ENCODE data around the gene ITGA2B.
"Not testable (repeated sequence)": the region's sequence is repeated elsewhere in the genome, so short reads cannot be mapped to it uniquely, and the experiment has no call there.

ITGA2B gene

GRCh38 chr17:44390250-44390870 is 911 bp upstream of the ITGA2B start:
- no peak for FAIRE-seq

DNA sequence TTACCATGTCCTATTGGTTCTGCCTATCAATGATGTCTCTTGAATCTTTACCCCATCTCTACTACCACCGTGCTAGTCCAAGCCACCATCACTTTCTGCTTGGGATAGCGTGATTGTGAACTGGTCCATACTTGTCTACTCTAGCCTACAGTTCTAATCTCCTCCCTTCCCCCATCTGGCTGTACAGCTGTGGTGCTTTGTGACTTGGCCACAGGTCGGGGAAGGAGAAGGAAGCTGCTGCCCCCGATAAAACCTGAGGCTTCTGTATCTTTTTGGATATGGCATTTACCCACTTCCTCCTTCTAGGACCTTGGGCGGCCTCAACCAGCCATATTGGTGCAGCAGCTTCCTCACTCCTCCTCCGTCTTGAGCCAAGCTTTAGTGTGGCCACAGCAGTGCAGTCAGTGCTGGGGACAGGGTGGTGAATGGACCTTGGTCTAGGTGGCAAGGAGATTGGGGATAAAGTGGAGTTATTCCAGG is 314 bp upstream of the ITGA2B start:
- no peak for FAIRE-seq

- no peak for FAIRE-seq
These were observed 1.6 kb downstream of the ITGA2B start for GRCh38 chr17:44387804-44388203.

DNA sequence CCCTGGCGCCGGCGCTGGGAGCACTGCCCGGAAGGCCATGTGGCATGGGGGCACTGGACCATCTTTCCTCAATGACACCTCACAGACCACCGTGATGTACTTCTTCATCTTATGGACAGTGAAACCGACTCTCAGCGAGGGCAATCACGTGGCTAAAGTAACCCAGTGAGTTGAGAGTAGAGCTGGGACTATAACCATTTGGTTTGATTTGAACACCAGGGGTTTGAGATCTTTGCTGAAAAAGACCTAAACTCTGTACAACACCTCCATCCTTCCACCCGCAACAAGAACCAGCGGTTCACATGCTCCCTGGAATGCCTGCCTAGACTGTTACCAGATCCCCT is 3.3 kb downstream of the ITGA2B start:
- FAIRE-seq, result no peak

- no peak for FAIRE-seq
These were observed 3.9 kb downstream of the ITGA2B start for GRCh38 chr17:44385287-44386181.

- FAIRE-seq, result no peak
These were observed 4.6 kb downstream of the ITGA2B start for GRCh38 chr17:44384823-44385286.

- FAIRE-seq, result no peak
These were observed 5.1 kb downstream of the ITGA2B start for GRCh38 chr17:44384281-44384822.

GRCh38 chr17:44383861-44384260 is 5.6 kb downstream of the ITGA2B start:
- FAIRE-seq, result no peak

GRCh38 chr17:44383363-44383762 is 6.1 kb downstream of the ITGA2B start:
- no peak for FAIRE-seq

DNA sequence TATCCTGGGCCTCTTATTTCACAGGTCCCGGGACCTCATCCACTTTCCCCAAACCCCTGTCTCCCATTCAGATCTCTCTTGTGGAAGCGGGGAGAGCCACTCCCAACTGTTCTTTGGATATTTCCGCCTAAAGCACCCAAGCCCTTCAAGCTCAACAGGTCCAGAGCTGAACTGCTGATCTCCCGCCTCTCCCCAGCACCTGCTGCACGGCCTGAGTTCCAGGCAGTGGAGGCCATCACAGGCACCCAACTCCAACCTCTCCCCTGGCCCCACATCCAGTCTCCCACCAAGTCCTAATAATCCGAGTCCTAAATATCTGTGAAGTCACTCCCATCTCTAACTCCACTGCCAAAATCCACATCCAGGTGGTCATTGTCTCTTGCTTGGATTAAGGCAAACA is 6.5 kb downstream of the ITGA2B start:
- FAIRE-seq, result no peak

GRCh38 chr17:44381810-44382305 is 7.6 kb downstream of the ITGA2B start:
- FAIRE-seq, result no peak

DNA sequence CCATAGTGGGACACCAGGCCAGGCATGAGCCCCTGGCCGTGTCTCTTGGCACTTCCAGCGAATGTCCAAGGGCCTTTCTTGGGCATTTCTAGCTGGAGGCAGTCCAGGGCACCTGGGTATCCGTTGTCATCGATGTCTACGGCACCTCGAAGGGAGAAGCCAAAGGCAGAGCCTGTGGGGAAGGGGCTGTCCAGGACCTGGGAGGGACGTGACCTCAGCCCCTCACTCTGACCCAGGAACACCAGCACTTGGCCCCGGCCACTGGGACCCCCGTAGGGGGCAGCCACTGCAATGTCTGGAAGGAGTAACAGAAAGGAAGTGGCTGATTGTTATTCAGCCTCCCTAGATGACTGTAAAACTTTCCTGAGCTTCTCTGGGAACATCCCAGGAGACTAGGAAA is 8.7 kb downstream of the ITGA2B start:
- no peak for FAIRE-seq

- FAIRE-seq, result no peak
These were observed 9.6 kb downstream of the ITGA2B start for GRCh38 chr17:44379887-44380286.

GRCh38 chr17:44378171-44378705 is 11.2 kb downstream of the ITGA2B start:
- FAIRE-seq, result no peak

DNA sequence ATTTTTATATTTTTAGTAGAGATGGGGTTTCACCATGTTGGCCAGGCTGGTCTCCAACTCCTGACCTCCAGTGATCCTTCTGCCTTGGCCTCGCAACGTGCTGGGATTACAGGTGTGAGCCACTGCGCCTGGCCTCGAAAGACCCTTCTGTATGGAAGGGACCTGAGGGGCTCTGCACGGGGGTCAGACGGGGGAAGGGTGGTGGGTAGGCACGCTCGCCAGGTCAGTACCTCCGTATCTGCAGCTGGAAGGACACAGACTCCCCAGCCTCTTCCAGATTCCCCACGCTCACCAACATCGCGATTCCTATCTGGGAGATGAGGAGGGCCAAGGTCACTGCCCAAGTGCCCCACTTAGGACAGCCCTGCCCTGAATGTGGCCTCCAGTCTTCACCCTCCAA is 12.7 kb downstream of the ITGA2B start:
- no peak for FAIRE-seq

DNA sequence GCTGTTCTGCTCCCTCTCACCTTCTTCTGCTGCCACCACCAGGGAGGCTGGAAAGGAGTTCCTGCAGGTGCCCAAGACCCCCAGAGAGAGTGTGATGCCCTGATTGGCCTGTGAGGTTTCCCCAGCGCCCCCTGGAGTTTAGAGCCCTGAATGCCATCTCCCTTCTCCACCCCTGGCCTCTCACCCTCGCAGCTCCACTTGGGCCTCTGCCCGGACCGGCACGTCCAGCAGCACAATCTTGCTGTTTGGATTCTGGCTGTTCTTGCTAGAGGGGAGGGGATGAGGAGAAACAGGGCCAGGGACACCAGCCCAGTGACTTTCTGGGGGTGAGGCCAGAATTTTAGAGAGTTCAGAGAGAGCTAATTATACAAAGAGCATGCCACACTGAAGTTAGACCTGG is 13.3 kb downstream of the ITGA2B start:
- no peak for FAIRE-seq

- FAIRE-seq, result no peak
These were observed 14.0 kb downstream of the ITGA2B start for GRCh38 chr17:44375196-44376017.

DNA sequence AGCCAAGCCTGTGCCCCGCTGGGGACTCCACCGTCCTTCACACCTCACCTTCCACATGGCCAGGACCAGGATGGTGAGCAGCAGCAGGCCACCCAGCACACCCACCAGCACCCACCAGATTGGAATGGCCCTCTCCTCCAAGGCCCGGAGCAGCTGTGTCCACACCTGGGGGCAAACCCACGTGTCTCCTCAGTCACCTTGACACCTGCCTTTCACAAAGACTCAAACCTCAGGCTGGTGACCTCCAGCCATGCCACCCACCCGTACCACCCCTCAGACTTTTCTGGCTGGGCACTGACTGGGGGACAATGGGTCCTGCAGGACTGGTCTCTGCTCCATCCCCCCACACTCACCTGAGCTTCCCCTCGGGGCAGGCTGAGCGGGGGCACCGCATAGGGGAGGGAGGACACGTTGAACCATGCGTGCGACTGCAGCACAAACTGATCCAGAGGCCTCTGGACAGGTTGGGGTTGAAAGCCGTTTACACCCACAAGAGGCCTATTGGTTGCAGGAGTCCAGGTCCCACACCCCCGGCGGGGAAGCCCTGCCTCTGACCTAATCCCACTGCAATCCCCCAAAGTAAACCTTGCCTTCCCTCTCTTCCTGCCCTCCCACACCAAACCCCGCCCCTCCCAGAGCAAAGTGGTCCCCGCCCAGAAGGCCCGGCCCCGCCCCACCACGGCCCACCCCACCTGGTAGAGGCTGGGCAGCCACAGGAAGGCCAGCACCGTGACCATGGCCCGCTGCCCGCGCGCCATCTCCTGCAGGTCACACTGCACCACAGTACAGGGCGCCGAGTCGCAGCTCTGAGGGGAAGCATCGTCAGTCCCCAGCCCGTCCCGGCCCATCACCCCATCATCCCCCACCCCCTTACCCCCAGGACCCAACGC is 14.9 kb downstream of the ITGA2B start:
- no peak for FAIRE-seq

- FAIRE-seq, result no peak
These were observed 17.4 kb downstream of the ITGA2B start for GRCh38 chr17:44372036-44372435.

DNA sequence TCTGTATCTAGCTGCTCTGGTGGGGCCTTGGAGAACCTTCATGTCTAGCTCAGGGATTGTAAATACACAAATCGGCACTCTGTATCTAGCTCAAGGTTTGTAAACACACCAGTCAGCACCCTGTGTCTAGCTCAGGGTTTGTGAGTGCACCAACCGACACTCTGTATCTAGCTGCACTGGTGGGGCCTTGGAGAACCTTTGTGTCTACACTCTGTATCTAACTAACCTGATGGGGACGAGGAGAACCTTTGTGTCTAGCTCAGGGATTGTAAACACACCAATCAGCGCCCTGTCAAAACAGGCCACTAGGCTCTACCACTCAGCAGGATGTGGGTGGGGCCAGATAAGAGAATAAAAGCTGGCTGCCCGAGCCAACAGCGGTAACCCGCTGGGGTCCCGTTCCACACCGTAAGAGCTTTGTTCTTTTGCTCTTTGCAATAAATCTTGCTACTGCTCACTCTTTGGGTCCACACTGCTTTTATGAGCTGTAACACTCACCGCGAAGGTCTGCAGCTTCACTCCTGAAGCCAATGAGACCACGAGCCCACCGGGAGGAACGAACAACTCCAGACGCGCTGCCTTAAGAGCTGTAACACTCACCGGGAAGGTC is 19.9 kb downstream of the ITGA2B start:
- FAIRE-seq, result not testable (repeated sequence)

All from TTC549 (cell line).